ENCODE results near the gene NKAIN1.

NKAIN1 gene

DNA sequence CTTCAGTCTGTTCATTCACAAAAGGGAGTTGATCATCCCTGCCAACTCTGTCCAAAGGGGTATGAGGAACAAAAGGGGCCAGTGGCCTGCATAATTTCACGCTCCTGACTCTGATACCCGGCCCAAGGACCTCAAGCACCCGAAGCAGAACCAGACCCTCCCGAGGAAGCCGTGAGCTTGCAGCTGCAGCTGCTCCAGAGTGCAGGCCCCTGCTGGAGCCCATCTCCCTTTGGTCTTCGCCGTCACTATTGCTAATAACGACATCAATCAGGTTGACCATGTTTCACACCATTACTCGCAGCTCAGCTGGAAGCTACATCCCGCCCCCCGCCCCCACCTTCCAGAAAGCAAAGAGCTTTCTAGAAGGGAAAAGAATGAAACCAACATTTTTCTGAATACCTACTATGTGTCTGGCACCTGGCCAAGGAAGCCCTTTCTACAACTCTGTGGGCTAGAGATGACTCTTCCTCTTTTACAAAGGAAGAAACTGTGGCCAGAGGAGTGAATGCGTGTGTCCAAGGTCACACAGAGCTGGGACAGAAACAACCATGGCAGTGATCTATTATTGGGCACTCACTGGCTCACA is 5.5 kb downstream of the NKAIN1 start:
- TF ChIP-seq BCL11A (tag by site-specific recombination; IDR thresholded peaks at IDR 0.05; ENCODE audit: low read depth) (no peak), TCF7L2 (IDR thresholded peaks at IDR 0.05; ENCODE audit: borderline replicate concordance, low read depth, low read length) (no peak), ZNF211 (tag by site-specific recombination; IDR thresholded peaks at IDR 0.05; ENCODE audit: low read depth) (no peak), ZNF610 (tag by site-specific recombination; IDR thresholded peaks at IDR 0.05; ENCODE audit: borderline replicate concordance) (no peak), ZBTB1 (tag by site-specific recombination; IDR thresholded peaks at IDR 0.05) (no peak), ZNF529 (tag by site-specific recombination; IDR thresholded peaks at IDR 0.05; ENCODE audit: insufficient replicate concordance) (no peak), ZNF433 (tag by site-specific recombination; IDR thresholded peaks at IDR 0.05; ENCODE audit: low read depth) (no peak), ZNF664 (tag by site-specific recombination; IDR thresholded peaks at IDR 0.05) (no peak), GLIS2 (tag by site-specific recombination; IDR thresholded peaks at IDR 0.05) (no peak), SP7 (tag by site-specific recombination; IDR thresholded peaks at IDR 0.05) (no peak), SETDB1 (IDR thresholded peaks at IDR 0.05; ENCODE audit: insufficient read length, low read length) (no peak)
- TF ChIP-seq, protein P1, sequence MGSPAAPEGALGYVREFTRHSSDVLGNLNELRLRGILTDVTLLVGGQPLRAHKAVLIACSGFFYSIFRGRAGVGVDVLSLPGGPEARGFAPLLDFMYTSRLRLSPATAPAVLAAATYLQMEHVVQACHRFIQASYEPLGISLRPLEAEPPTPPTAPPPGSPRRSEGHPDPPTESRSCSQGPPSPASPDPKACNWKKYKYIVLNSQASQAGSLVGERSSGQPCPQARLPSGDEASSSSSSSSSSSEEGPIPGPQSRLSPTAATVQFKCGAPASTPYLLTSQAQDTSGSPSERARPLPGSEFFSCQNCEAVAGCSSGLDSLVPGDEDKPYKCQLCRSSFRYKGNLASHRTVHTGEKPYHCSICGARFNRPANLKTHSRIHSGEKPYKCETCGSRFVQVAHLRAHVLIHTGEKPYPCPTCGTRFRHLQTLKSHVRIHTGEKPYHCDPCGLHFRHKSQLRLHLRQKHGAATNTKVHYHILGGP (tag by site-specific recombination; IDR thresholded peaks at IDR 0.05) = no peak
- TF ChIP-seq, protein P2, sequence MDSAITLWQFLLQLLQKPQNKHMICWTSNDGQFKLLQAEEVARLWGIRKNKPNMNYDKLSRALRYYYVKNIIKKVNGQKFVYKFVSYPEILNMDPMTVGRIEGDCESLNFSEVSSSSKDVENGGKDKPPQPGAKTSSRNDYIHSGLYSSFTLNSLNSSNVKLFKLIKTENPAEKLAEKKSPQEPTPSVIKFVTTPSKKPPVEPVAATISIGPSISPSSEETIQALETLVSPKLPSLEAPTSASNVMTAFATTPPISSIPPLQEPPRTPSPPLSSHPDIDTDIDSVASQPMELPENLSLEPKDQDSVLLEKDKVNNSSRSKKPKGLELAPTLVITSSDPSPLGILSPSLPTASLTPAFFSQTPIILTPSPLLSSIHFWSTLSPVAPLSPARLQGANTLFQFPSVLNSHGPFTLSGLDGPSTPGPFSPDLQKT (IDR thresholded peaks at IDR 0.05; ENCODE audit: borderline replicate concordance, low read depth, low read length) = no peak
- no peaks in the 10 kb centered on the region for H3K4me1 ChIP-seq (ENCODE audit: control insufficient read depth, insufficient read depth, low read length)

DNA sequence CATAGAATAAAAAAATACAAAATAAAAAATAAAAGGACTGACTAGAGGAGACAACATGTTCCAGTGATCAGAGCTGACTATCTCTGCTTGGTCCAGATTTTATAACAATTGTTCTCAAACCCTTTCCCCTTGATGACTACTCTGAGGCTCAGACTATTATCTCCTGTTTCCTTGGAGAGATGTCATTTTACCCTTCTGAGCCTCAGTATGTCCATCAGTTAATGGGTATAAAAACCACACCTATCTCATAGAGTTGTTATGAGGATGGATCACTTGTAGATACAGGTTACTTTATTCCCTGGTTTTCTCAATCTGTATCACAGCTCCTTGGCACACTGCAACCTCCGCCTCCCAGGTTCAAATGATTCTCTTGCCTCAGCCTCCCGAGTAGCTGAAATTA is 7.0 kb downstream of the NKAIN1 start:
- Histone ChIP-seq H3K36me3 (ENCODE audit: control insufficient read depth in 2 of 2, insufficient read depth in 1 of 2, low read length in 2 of 2) (no peaks in the 10 kb centered on the region), H3K9me3 (ENCODE audit: control insufficient read depth, insufficient read depth, low read depth, low read length) (no peaks in the 10 kb centered on the region), H3K4me3 (ENCODE audit: low read depth, low read length) (no peak overlapping the region), H3K4me1 (ENCODE audit: control insufficient read depth, insufficient read depth, low read length) (no peaks in the 10 kb centered on the region), H3K27ac (ENCODE audit: extremely low read depth, low read depth, low read length) (no peak overlapping the region)
- ChIA-PET CTCF (interaction anchor here (1.6 kb wide), 1 partner anchor 49 kb away, joined by 4 read pairs; no protein-coding TSS in a partner anchor), POLR2A (interaction anchor here (1.6 kb wide), 1 partner anchor 64 kb away, joined by 4 read pairs; the partner anchor contains the start of genes SNRNP40 and ZCCHC17)
- TF ChIP-seq ZNF600 (tag by site-specific recombination; IDR thresholded peaks at IDR 0.05) (no peak), ZBTB8A (tag by site-specific recombination; IDR thresholded peaks at IDR 0.05) (no peak), SP3 (tag by site-specific recombination; IDR thresholded peaks at IDR 0.05) (no peak), ZNF677 (tag by site-specific recombination; IDR thresholded peaks at IDR 0.05) (no peak), ZNF530 (tag by site-specific recombination; IDR thresholded peaks at IDR 0.05; ENCODE audit: low read depth) (no peak), KLF1 (tag by site-specific recombination; IDR thresholded peaks at IDR 0.05) (no peak), ZNF776 (tag by site-specific recombination; IDR thresholded peaks at IDR 0.05; ENCODE audit: borderline replicate concordance) (no peak), GLIS1 (tag by site-specific recombination; IDR thresholded peaks at IDR 0.05) (no peak)
- TF ChIP-seq, protein P3, sequence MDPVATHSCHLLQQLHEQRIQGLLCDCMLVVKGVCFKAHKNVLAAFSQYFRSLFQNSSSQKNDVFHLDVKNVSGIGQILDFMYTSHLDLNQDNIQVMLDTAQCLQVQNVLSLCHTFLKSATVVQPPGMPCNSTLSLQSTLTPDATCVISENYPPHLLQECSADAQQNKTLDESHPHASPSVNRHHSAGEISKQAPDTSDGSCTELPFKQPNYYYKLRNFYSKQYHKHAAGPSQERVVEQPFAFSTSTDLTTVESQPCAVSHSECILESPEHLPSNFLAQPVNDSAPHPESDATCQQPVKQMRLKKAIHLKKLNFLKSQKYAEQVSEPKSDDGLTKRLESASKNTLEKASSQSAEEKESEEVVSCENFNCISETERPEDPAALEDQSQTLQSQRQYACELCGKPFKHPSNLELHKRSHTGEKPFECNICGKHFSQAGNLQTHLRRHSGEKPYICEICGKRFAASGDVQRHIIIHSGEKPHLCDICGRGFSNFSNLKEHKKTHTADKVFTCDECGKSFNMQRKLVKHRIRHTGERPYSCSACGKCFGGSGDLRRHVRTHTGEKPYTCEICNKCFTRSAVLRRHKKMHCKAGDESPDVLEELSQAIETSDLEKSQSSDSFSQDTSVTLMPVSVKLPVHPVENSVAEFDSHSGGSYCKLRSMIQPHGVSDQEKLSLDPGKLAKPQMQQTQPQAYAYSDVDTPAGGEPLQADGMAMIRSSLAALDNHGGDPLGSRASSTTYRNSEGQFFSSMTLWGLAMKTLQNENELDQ (tag by site-specific recombination; IDR thresholded peaks at IDR 0.05; ENCODE audit: low read depth) = no peak
- TF ChIP-seq, protein P4, sequence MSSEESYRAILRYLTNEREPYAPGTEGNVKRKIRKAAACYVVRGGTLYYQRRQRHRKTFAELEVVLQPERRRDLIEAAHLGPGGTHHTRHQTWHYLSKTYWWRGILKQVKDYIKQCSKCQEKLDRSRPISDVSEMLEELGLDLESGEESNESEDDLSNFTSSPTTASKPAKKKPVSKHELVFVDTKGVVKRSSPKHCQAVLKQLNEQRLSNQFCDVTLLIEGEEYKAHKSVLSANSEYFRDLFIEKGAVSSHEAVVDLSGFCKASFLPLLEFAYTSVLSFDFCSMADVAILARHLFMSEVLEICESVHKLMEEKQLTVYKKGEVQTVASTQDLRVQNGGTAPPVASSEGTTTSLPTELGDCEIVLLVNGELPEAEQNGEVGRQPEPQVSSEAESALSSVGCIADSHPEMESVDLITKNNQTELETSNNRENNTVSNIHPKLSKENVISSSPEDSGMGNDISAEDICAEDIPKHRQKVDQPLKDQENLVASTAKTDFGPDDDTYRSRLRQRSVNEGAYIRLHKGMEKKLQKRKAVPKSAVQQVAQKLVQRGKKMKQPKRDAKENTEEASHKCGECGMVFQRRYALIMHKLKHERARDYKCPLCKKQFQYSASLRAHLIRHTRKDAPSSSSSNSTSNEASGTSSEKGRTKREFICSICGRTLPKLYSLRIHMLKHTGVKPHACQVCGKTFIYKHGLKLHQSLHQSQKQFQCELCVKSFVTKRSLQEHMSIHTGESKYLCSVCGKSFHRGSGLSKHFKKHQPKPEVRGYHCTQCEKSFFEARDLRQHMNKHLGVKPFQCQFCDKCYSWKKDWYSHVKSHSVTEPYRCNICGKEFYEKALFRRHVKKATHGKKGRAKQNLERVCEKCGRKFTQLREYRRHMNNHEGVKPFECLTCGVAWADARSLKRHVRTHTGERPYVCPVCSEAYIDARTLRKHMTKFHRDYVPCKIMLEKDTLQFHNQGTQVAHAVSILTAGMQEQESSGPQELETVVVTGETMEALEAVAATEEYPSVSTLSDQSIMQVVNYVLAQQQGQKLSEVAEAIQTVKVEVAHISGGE (tag by site-specific recombination; conservative IDR thresholded peaks at IDR 0.05; ENCODE audit: low read depth) = no peak

More for the DNA sequence above, 5.5 kb downstream of the NKAIN1 start:
- Histone ChIP-seq H3K36me3 (ENCODE audit: control insufficient read depth in 2 of 2, insufficient read depth in 1 of 2, low read length in 2 of 2) (no peaks in the 10 kb centered on the region), H3K9me3 (ENCODE audit: control insufficient read depth, insufficient read depth, low read depth, low read length) (no peaks in the 10 kb centered on the region), H3K27ac (ENCODE audit: extremely low read depth, low read depth, low read length) (no peak overlapping the region), H3K4me3 (ENCODE audit: low read depth, low read length) (no peak overlapping the region)
- CTCF ChIA-PET = interaction anchor here (1.1 to 1.6 kb wide), 2 partner anchors 50 to 315 kb away, joined by 3 to 4 read pairs; no protein-coding TSS in a partner anchor
- POLR2A ChIA-PET = interaction anchor here (0.6 to 1.6 kb wide), 2 partner anchors 17 to 63 kb away, joined by 3 to 4 read pairs; partner anchors contain the start of genes SNRNP40 and ZCCHC17

Measured in HEK293 (cell line).